Measurements from ENCODE around the gene SPHK2.
A peak's percentile ranks its signal among the peaks of the same experiment; 100 is the strongest.

SPHK2 gene

DNA sequence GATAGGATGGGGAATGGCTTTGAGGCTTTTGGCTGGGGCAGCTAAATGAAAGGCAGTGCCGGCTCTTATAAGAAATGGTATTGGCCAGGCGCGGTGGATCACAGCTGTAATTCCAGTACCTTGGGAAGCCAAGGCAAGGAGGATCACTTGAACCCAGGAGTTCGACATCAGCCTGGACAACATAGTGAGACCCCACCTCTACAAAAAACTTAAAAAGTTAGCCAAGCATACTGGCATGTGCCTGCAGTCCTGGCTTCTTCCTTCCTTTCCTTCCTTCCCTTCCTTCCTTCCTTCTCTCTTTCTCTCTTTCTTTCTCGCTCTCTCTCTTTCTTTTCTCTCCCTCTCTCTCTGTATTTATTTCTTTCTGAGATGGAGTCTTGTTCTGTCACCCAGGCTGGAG, 23.6 kb downstream of the SPHK2 start:
- no peaks in the 10 kb centered on the region for H3K9me3 ChIP-seq (ENCODE audit: insufficient read depth, low read length, severe bottlenecking)
- no peak overlapping the region for H2AFZ ChIP-seq (ENCODE audit: low read depth, low read length)
- H3K9ac ChIP-seq (ENCODE audit: low read depth, low read length), result no peak overlapping the region
- TF ChIP-seq, protein P1, sequence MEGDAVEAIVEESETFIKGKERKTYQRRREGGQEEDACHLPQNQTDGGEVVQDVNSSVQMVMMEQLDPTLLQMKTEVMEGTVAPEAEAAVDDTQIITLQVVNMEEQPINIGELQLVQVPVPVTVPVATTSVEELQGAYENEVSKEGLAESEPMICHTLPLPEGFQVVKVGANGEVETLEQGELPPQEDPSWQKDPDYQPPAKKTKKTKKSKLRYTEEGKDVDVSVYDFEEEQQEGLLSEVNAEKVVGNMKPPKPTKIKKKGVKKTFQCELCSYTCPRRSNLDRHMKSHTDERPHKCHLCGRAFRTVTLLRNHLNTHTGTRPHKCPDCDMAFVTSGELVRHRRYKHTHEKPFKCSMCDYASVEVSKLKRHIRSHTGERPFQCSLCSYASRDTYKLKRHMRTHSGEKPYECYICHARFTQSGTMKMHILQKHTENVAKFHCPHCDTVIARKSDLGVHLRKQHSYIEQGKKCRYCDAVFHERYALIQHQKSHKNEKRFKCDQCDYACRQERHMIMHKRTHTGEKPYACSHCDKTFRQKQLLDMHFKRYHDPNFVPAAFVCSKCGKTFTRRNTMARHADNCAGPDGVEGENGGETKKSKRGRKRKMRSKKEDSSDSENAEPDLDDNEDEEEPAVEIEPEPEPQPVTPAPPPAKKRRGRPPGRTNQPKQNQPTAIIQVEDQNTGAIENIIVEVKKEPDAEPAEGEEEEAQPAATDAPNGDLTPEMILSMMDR (IDR thresholded peaks at IDR 0.05; ENCODE audit: borderline replicate concordance, extremely low read depth, low read length, poor library complexity, severe bottlenecking), result no peak
- TF ChIP-seq EZH2 (IDR thresholded peaks at IDR 0.05; ENCODE audit: borderline replicate concordance, low read depth, low read length, severe bottlenecking), result no peak
- H4K20me1 ChIP-seq (ENCODE audit: insufficient read depth, low read length), result no peaks in the 10 kb centered on the region
- H3K4me2 ChIP-seq (ENCODE audit: insufficient read depth, low read length), result no peak overlapping the region
- no peak overlapping the region for H3K4me3 ChIP-seq (ENCODE audit: low read depth in 1 of 2, low read length in 2 of 2)
- no peak for ATAC-seq (ENCODE audit: insufficient read depth, low read depth)
- H3K36me3 ChIP-seq (ENCODE audit: insufficient read depth, low read length), result no peaks in the 10 kb centered on the region
- H3K4me1 ChIP-seq (ENCODE audit: insufficient read depth, low read length), result peaks cover 37% of the 10 kb centered on the region
- no peaks in the 10 kb centered on the region for H3K79me2 ChIP-seq (ENCODE audit: insufficient read depth, low read length)
- H3K27me3 ChIP-seq (ENCODE audit: insufficient read depth, low read length, poor library complexity), result no peaks in the 10 kb centered on the region
- DNase-seq, result no peak
- no peak overlapping the region for H3K27ac ChIP-seq (ENCODE audit: low read length)

DNA sequence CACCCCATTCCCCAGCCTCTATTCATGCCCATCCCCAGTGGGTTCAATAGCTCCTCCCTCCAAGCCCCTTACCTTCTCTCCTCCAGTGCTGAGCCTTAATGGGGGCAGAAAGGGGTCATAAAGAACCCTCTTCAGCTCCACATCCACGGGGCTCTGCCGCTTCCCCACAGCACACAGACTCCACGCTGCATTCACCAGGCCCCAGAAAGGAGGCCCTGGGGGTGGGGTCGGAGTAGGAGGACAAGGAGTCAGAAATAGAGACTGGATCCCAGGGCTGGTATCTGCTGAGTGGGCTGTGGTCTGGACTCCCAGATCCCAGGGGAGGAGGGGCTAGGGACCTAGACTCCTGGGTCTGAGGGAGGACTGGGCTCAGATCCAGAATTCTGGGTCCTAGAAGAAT, 25.0 kb downstream of the SPHK2 start:
- no peak overlapping the region for H3K9ac ChIP-seq (ENCODE audit: low read depth, low read length)
- H4K20me1 ChIP-seq (ENCODE audit: insufficient read depth, low read length), result no peaks in the 10 kb centered on the region
- no peak overlapping the region for H3K4me3 ChIP-seq (ENCODE audit: low read depth in 1 of 2, low read length in 2 of 2)
- H3K27me3 ChIP-seq (ENCODE audit: insufficient read depth, low read length, poor library complexity), result no peaks in the 10 kb centered on the region
- no peak for DNase-seq
- TF ChIP-seq, protein P1 (IDR thresholded peaks at IDR 0.05; ENCODE audit: borderline replicate concordance, extremely low read depth, low read length, poor library complexity, severe bottlenecking), result no peak
- no peak for TF ChIP-seq EZH2 (IDR thresholded peaks at IDR 0.05; ENCODE audit: borderline replicate concordance, low read depth, low read length, severe bottlenecking)
- H3K9me3 ChIP-seq (ENCODE audit: insufficient read depth, low read length, severe bottlenecking), result no peaks in the 10 kb centered on the region
- H3K4me1 ChIP-seq (ENCODE audit: insufficient read depth, low read length), result peaks cover 40% of the 10 kb centered on the region
- no peaks in the 10 kb centered on the region for H3K79me2 ChIP-seq (ENCODE audit: insufficient read depth, low read length)
- H3K4me2 ChIP-seq (ENCODE audit: insufficient read depth, low read length), result no peak overlapping the region
- no peak for ATAC-seq (ENCODE audit: insufficient read depth, low read depth)
- H2AFZ ChIP-seq (ENCODE audit: low read depth, low read length), result no peak overlapping the region
- H3K27ac ChIP-seq (ENCODE audit: low read length), result no peak overlapping the region
- no peaks in the 10 kb centered on the region for H3K36me3 ChIP-seq (ENCODE audit: insufficient read depth, low read length)

DNA sequence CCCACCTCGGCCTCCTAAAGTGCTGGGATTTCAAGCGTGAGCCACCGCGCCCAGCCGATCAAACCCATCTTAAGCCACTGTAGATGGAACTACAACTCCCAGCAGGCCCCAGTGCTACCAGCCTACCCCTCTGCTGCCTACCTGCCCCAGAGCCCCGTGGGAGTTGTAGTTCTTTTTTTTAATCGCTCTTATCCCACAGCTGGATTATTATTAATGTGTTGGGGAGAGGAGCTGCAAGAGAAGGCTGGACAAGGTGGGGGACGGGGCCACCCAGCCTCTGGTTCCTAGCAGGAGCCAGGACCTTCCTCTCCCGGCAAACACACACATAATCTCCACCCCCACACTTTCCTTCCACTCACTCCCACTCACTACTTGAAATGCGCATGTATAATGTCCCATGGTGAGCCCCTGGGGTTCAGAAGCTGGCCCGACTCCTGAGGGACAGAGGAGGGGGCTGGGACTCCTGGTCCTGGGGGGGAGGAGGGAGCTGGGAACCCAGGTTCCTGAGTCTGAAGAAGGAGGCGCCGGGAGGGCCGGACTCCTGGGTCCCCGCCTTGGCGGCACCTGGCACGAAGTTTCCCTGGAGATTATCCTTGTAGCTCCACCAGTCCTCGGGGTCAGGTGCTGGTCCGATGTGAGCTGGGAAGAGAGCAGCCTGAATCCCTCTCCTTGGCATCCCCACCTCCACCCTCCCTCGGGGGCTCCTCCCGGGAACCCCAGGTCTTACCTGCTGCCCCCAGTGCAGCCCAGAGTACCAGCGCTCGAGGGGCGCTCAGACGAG, 25.7 kb downstream of the SPHK2 start:
- peaks cover 45% of the 10 kb centered on the region for H3K4me1 ChIP-seq (ENCODE audit: insufficient read depth, low read length)
- no peaks in the 10 kb centered on the region for H3K9me3 ChIP-seq (ENCODE audit: insufficient read depth, low read length, severe bottlenecking)
- H3K4me2 ChIP-seq (ENCODE audit: insufficient read depth, low read length), result peak overlapping the region; percentile 70
- no peaks in the 10 kb centered on the region for H3K36me3 ChIP-seq (ENCODE audit: insufficient read depth, low read length)
- H3K79me2 ChIP-seq (ENCODE audit: insufficient read depth, low read length), result no peaks in the 10 kb centered on the region
- no peak overlapping the region; a peak in 1 of 4 replicates for H3K4me3 ChIP-seq (ENCODE audit: low read depth in 1 of 2, low read length in 2 of 2)
- no peak overlapping the region; the same call in 1 of the 2 replicates for H3K27ac ChIP-seq (ENCODE audit: low read length)
- H3K27me3 ChIP-seq (ENCODE audit: insufficient read depth, low read length, poor library complexity), result no peaks in the 10 kb centered on the region
- ATAC-seq (ENCODE audit: insufficient read depth, low read depth) (peak; percentile 57), DNase-seq (peak; percentile 71)
- no peaks in the 10 kb centered on the region for H4K20me1 ChIP-seq (ENCODE audit: insufficient read depth, low read length)
- H3K9ac ChIP-seq (ENCODE audit: low read depth, low read length), result peak overlapping the region; percentile 54; the same call in 1 of the 2 replicates
- TF ChIP-seq, protein P1 (IDR thresholded peaks at IDR 0.05; ENCODE audit: borderline replicate concordance, extremely low read depth, low read length, poor library complexity, severe bottlenecking), result no peak
- peak overlapping the region; percentile 78; the same call in 1 of the 2 replicates for H2AFZ ChIP-seq (ENCODE audit: low read depth, low read length)

All from DND-41 (cell line).